ENCODE measurements around the gene TRPM2. TPM values are rescaled to one million over a fixed set of nuclear protein-coding genes. Genes with fewer than 3 reads are reported as not detected.

The TRPM2 gene
- total RNA-seq, 2 experiments from 2014 or later = 1.9 to 2.9 TPM

DNA sequence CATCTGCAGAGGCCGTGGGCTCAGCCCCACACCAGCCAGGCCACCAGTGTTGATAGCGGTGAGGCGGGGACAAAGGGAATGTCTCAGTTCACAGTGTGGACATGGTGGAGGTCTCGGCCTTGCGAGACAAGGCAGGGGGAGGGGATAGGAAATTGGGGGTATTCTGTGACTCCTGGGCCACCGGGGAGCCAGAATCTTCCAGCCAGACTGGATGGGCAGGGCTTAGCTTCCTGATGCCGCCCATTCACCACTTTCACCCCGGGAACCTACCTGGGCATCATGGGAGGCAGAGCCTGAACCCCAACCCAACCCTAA, 107.0 kb downstream of the TRPM2 start:
- no peaks in the 10 kb centered on the region for H3K27me3 Mint-ChIP-seq
- Histone ChIP-seq H3K4me1 (ENCODE audit: insufficient read depth, low read length) (peaks cover 9% of the 10 kb centered on the region), H3K4me3 (ENCODE audit: low read length) (no peak overlapping the region), H3K36me3 (ENCODE audit: insufficient read depth, low read length) (no peaks in the 10 kb centered on the region), H3K27me3 (ENCODE audit: control insufficient read depth in 1 of 2, insufficient read depth in 2 of 2, low read length in 2 of 2) (no peaks in the 10 kb centered on the region), H3K27ac (ENCODE audit: low read depth in 1 of 2, low read length in 2 of 2) (no peak overlapping the region), H3K9me3 (ENCODE audit: control insufficient read depth in 1 of 2, insufficient read depth in 1 of 2, low read length in 2 of 2) (peaks cover 0 to 4% of the 10 kb centered on the region in 2 experiments)
- CTCF ChIA-PET = no interaction called here
- no peaks in the 10 kb centered on the region for H3K36me3 Mint-ChIP-seq (ENCODE audit: low read depth)
- H3K4me3 Mint-ChIP-seq = no peak overlapping the region
- TF ChIP-seq CTCF (IDR thresholded peaks at IDR 0.05) = no peak
- no peak for ATAC-seq (ENCODE audit: poor library complexity)
- no peak for DNase-seq
- H3K27ac Mint-ChIP-seq = no peak overlapping the region
- no peaks in the 10 kb centered on the region for H3K4me1 Mint-ChIP-seq (ENCODE audit: low read depth)
- H3K9me3 Mint-ChIP-seq = no peaks in the 10 kb centered on the region
- intact Hi-C loops (cut with DNase I, micrococcal nuclease) = no loop called here
- POLR2A ChIA-PET = no interaction called here

GRCh38 chr21:44461005-44461404, 107.6 kb downstream of the TRPM2 start:
- TF ChIP-seq CTCF (IDR thresholded peaks at IDR 0.05) = no peak
- intact Hi-C loops (cut with DNase I, micrococcal nuclease) = no loop called here
- ChIA-PET CTCF (no interaction called here), POLR2A (no interaction called here)
- Histone ChIP-seq H3K27me3 (ENCODE audit: control insufficient read depth in 1 of 2, insufficient read depth in 2 of 2, low read length in 2 of 2) (no peaks in the 10 kb centered on the region), H3K27ac (ENCODE audit: low read depth in 1 of 2, low read length in 2 of 2) (no peak overlapping the region), H3K36me3 (ENCODE audit: insufficient read depth, low read length) (no peaks in the 10 kb centered on the region), H3K4me3 (ENCODE audit: low read length) (no peak overlapping the region), H3K9me3 (ENCODE audit: control insufficient read depth in 1 of 2, insufficient read depth in 1 of 2, low read length in 2 of 2) (peaks cover 0 to 4% of the 10 kb centered on the region in 2 experiments), H3K4me1 (ENCODE audit: insufficient read depth, low read length) (peaks cover 6% of the 10 kb centered on the region)
- ATAC-seq (ENCODE audit: poor library complexity) (no peak), DNase-seq (peak in 2 of 14 experiments; percentile 13 to 14)
- H3K9me3 Mint-ChIP-seq = no peaks in the 10 kb centered on the region
- no peak overlapping the region for H3K27ac Mint-ChIP-seq
- no peaks in the 10 kb centered on the region for H3K36me3 Mint-ChIP-seq (ENCODE audit: low read depth)
- no peak overlapping the region for H3K4me3 Mint-ChIP-seq
- H3K4me1 Mint-ChIP-seq (ENCODE audit: low read depth) = no peaks in the 10 kb centered on the region
- no peaks in the 10 kb centered on the region for H3K27me3 Mint-ChIP-seq

DNA sequence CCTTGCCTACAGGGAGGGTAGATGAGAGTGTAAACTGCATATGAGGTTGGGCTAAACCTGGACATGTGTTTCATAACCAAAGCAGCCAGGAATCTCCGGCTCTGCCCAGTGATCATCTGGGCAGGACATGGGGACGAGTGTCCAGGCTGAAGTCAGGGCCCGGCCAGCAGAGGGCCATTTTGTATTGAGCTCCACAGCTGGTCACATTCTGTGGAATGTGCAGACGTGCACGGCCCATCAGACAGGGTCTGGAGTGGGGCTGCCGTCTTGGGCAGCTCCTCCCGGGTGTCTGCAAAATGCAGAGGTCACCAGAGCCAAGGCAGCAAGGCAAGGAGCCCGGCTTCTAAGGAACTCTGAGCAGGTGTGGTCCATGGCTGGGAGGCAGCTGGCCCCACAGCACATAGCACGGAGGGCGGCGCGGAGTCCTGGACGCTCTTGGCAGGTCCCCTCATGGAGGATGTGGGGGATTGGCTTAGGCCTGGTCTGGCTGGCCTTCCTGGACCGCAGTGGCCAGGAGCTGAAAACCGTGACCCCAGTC, 108.1 kb downstream of the TRPM2 start:
- ATAC-seq (ENCODE audit: poor library complexity) = no peak
- peak in 2 of 14 experiments; percentile 7 to 29 for DNase-seq

More for the DNA sequence above, 108.1 kb downstream of the TRPM2 start:
- POLR2A ChIA-PET = no interaction called here
- H3K27me3 Mint-ChIP-seq = no peaks in the 10 kb centered on the region
- Histone ChIP-seq H3K27ac (ENCODE audit: low read depth in 1 of 2, low read length in 2 of 2) (no peak overlapping the region), H3K9me3 (ENCODE audit: control insufficient read depth in 1 of 2, insufficient read depth in 1 of 2, low read length in 2 of 2) (peaks cover 0 to 4% of the 10 kb centered on the region in 2 experiments), H3K4me1 (ENCODE audit: insufficient read depth, low read length) (peaks cover under 1% of the 10 kb centered on the region), H3K36me3 (ENCODE audit: insufficient read depth, low read length) (no peaks in the 10 kb centered on the region), H3K4me3 (ENCODE audit: low read length) (no peak overlapping the region), H3K27me3 (ENCODE audit: control insufficient read depth in 1 of 2, insufficient read depth in 2 of 2, low read length in 2 of 2) (no peaks in the 10 kb centered on the region)
- H3K4me3 Mint-ChIP-seq = no peak overlapping the region
- H3K4me1 Mint-ChIP-seq (ENCODE audit: low read depth) = no peaks in the 10 kb centered on the region
- CTCF ChIA-PET = no interaction called here
- TF ChIP-seq CTCF (IDR thresholded peaks at IDR 0.05) = no peak
- no peaks in the 10 kb centered on the region for H3K9me3 Mint-ChIP-seq
- no peak overlapping the region for H3K27ac Mint-ChIP-seq
- no peaks in the 10 kb centered on the region for H3K36me3 Mint-ChIP-seq (ENCODE audit: low read depth)
- intact Hi-C loops (cut with DNase I, micrococcal nuclease) = no loop called here
